Common myeloid progenitor, CD34-positive (primary cell): ENCODE measurements around the gene MT1B.

Experiments used
- CTCF ChIA-PET: fragments of 350-600 bp; sonication (Branson Sonifier 250); formaldehyde crosslinking; loops from one replicate; lab custom pipeline; 2021; ENCODE audit warnings: antibody characterized with exemption; lab: Charles Lee
- POLR2A ChIA-PET: fragments of 350-600 bp; sonication (Branson Sonifier 250); formaldehyde crosslinking; loops from one replicate; lab custom pipeline; 2021; ENCODE audit warnings: antibody characterized with exemption; lab: Charles Lee
- DNase-seq, 3 donors: peaks; one replicate each; pipeline versions ENCODE4 v3.0.0 to v3.0.0-alpha.2; 2013
- H3K27ac ChIP-seq, 2 experiments: 1 replicate in 1 of 2; 2 replicates in 1 of 2; pipeline ENCODE4 v1.7.0; 2013; ENCODE audit warnings: inconsistent platforms in 2 of 2, low read length in 2 of 2, mild to moderate bottlenecking in 2 of 2, low read depth in 1 of 2, moderate library complexity in 1 of 2; ENCODE audit not compliant: severe bottlenecking in 2 of 2, insufficient read depth in 1 of 2, poor library complexity in 1 of 2
- H3K27me3 ChIP-seq, 5 experiments: replicated peaks in 2 of 5; 1 replicate in 3 of 5; 2 replicates in 2 of 5; pipeline versions ENCODE4 v1.6.1 to v1.7.0; 2013; ENCODE audit warnings: low read length in 4 of 5, mild to moderate bottlenecking in 2 of 5, moderate library complexity in 2 of 5, inconsistent platforms in 1 of 5; ENCODE audit not compliant: insufficient read depth in 5 of 5, control insufficient read depth in 4 of 5
- H3K36me3 ChIP-seq, 4 experiments: 1 replicate in 2 of 4; 2 replicates in 2 of 4; pipeline versions ENCODE4 v1.6.1 to v1.7.0; 2013; ENCODE audit warnings: low read length in 3 of 4, control low read depth in 1 of 4, mild to moderate bottlenecking in 1 of 4; ENCODE audit not compliant: control insufficient read depth in 4 of 4, insufficient read depth in 4 of 4
- H3K4me1 ChIP-seq, 4 experiments: 1 replicate in 3 of 4; 2 replicates in 1 of 4; pipeline versions ENCODE4 v1.6.1 to v1.7.1; 2013; ENCODE audit warnings: low read length in 3 of 4, mild to moderate bottlenecking in 3 of 4, control low read depth in 1 of 4, inconsistent platforms in 1 of 4, moderate library complexity in 1 of 4; ENCODE audit not compliant: control insufficient read depth in 4 of 4, insufficient read depth in 4 of 4; ENCODE audit errors: control extremely low read depth in 1 of 4
- H3K4me3 ChIP-seq, 7 experiments: 1 replicate in 4 of 7; 2 replicates in 3 of 7; pipeline versions ENCODE4 v1.5.1 to v1.7.0; 2013; ENCODE audit warnings: mild to moderate bottlenecking in 7 of 7, low read length in 6 of 7, moderate library complexity in 6 of 7, inconsistent platforms in 2 of 7, low read depth in 2 of 7, control low read depth in 1 of 7; ENCODE audit not compliant: insufficient read depth in 4 of 7, control insufficient read depth in 1 of 7; ENCODE audit errors: extremely low read depth in 1 of 7
- H3K9me3 ChIP-seq, 5 experiments: 1 replicate in 4 of 5; 2 replicates in 1 of 5; pipeline versions ENCODE4 v1.6.1 to v1.7.1; 2013; ENCODE audit warnings: low read length in 4 of 5, mild to moderate bottlenecking in 2 of 5, inconsistent platforms in 1 of 5, low read depth in 1 of 5, moderate library complexity in 1 of 5; ENCODE audit not compliant: control insufficient read depth in 4 of 5, insufficient read depth in 2 of 5; ENCODE audit errors: control extremely low read depth in 1 of 5
- WGBS: methylation state at CpG from one replicate; pipeline ENCODE4 v1.1.5; 2013; ENCODE audit not compliant: insufficient coverage; 5-methylcytosine and 5-hydroxymethylcytosine counted together

The MT1B gene

GRCh38 chr16:56631197-56631596 lies 20.5 kb upstream of the MT1B start:
- Histone ChIP-seq H3K27ac (no peak overlapping the region), H3K36me3 (no peaks in the 10 kb centered on the region), H3K9me3 (no peaks in the 10 kb centered on the region), H3K4me3 (no peak overlapping the region), H3K27me3 (peaks cover 9 to 94% (median 45%) of the 10 kb centered on the region in 5 experiments), H3K4me1 (peaks cover 0 to 25% (median 16%) of the 10 kb centered on the region in 4 experiments)
- ChIA-PET CTCF (interaction anchor here (0.8 to 2.0 kb wide), 7 partner anchors 10 to 117 kb away, joined by 3 to 5 read pairs (median 4); no protein-coding TSS in a partner anchor), POLR2A (no interaction called here)
- 97% methylated on average over 10 of the region's 10 CpGs for WGBS
- no peak for DNase-seq

GRCh38 chr16:56631832-56632155 lies 19.9 kb upstream of the MT1B start:
- ChIA-PET CTCF (interaction anchor here (1.2 to 1.6 kb wide), 2 partner anchors 28 to 54 kb away, joined by 3 to 4 read pairs; no protein-coding TSS in a partner anchor), POLR2A (no interaction called here)
- Histone ChIP-seq H3K36me3 (no peaks in the 10 kb centered on the region), H3K4me1 (peaks cover 0 to 25% (median 16%) of the 10 kb centered on the region in 4 experiments), H3K4me3 (peak overlapping the region in 5 of 7 experiments; percentile 21 to 62 (median 55)), H3K9me3 (no peaks in the 10 kb centered on the region), H3K27me3 (peaks cover 9 to 94% (median 46%) of the 10 kb centered on the region in 5 experiments), H3K27ac (no peak overlapping the region)
- 30% methylated on average over 13 of the region's 14 CpGs for WGBS
- no peak for DNase-seq

- H3K9me3 ChIP-seq, result no peaks in the 10 kb centered on the region
- peak within 1 kb of the TSS in 5 of 7 experiments; percentile 31 to 62 (median 55) for H3K4me3 ChIP-seq
- H3K36me3 ChIP-seq, result no peaks in the 10 kb centered on the region
- H3K27me3 ChIP-seq, result peaks cover 14 to 94% (median 43%) of the 10 kb centered on the region in 5 experiments
- ChIA-PET POLR2A (no interaction called here), CTCF (no interaction called here)
- peaks cover 0 to 25% (median 16%) of the 10 kb centered on the region in 4 experiments for H3K4me1 ChIP-seq
- H3K27ac ChIP-seq, result no peak within 1 kb of the TSS
- WGBS, result 2% methylated on average over 59 of the region's 61 CpGs
- DNase-seq, result peak in 2 of 3 donors; percentile 41 to 47
These were observed 19.4 kb upstream of the MT1B start, which contains the start of gene MT1M for GRCh38 chr16:56632156-56632847. Gene MT1M, plus strand, starts transcription at chr16:56632659. Its CDS starts 73 bp downstream, at chr16:56632732.

- Histone ChIP-seq H3K36me3 (no peaks in the 10 kb centered on the region), H3K4me1 (peaks cover 0 to 27% (median 16%) of the 10 kb centered on the region in 4 experiments), H3K9me3 (no peaks in the 10 kb centered on the region), H3K27ac (no peak overlapping the region), H3K27me3 (peaks cover 16 to 97% (median 44%) of the 10 kb centered on the region in 5 experiments), H3K4me3 (peak overlapping the region in 4 of 7 experiments; percentile 38 to 62 (median 57))
- ChIA-PET CTCF (interaction anchor here (1.0 kb wide), 1 partner anchor 10 kb away, joined by 3 read pairs; no protein-coding TSS in a partner anchor), POLR2A (no interaction called here)
- 34% methylated on average over 4 of the region's 6 CpGs for WGBS
- DNase-seq, result no peak
These were observed 18.8 kb upstream of the MT1B start for GRCh38 chr16:56632848-56633365.

GRCh38 chr16:56633535-56633934 lies 18.2 kb upstream of the MT1B start:
- WGBS, result 54% methylated on average over 7 of the region's 7 CpGs
- ChIA-PET CTCF (interaction anchor here (1.0 to 1.3 kb wide), 3 partner anchors 9 to 26 kb away, joined by 3 to 5 read pairs (median 3); partner anchors contain the start of gene MT2A), POLR2A (no interaction called here)
- H3K4me3 ChIP-seq, result no peak overlapping the region
- peaks cover 0 to 34% (median 19%) of the 10 kb centered on the region in 4 experiments for H3K4me1 ChIP-seq
- H3K27ac ChIP-seq, result no peak overlapping the region
- no peaks in the 10 kb centered on the region for H3K9me3 ChIP-seq
- no peaks in the 10 kb centered on the region for H3K36me3 ChIP-seq
- DNase-seq, result no peak
- H3K27me3 ChIP-seq, result peaks cover 16 to 100% (median 48%) of the 10 kb centered on the region in 5 experiments

- H3K4me1 ChIP-seq, result peaks cover 0 to 35% (median 19%) of the 10 kb centered on the region in 4 experiments
- no peak for DNase-seq
- ChIA-PET POLR2A (no interaction called here), CTCF (interaction anchor here (1.0 to 1.3 kb wide), 3 partner anchors 9 to 27 kb away, joined by 3 to 5 read pairs (median 5); partner anchors contain the start of gene MT2A)
- peaks cover 18 to 100% (median 51%) of the 10 kb centered on the region in 5 experiments for H3K27me3 ChIP-seq
- H3K36me3 ChIP-seq, result no peaks in the 10 kb centered on the region
- no peaks in the 10 kb centered on the region for H3K9me3 ChIP-seq
- 3% methylated on average over 35 of the region's 47 CpGs for WGBS
- peak overlapping the region in 3 of 7 experiments; percentile 16 to 43 (median 19) for H3K4me3 ChIP-seq
- H3K27ac ChIP-seq, result no peak overlapping the region
These were observed 16.8 kb upstream of the MT1B start for GRCh38 chr16:56634715-56635440.
